ENCODE data around the gene PCSK7.
"Not testable (repeated sequence)": the region's sequence is repeated elsewhere in the genome, so short reads cannot be mapped to it uniquely, and the experiment has no call there.

PCSK7 gene

DNA sequence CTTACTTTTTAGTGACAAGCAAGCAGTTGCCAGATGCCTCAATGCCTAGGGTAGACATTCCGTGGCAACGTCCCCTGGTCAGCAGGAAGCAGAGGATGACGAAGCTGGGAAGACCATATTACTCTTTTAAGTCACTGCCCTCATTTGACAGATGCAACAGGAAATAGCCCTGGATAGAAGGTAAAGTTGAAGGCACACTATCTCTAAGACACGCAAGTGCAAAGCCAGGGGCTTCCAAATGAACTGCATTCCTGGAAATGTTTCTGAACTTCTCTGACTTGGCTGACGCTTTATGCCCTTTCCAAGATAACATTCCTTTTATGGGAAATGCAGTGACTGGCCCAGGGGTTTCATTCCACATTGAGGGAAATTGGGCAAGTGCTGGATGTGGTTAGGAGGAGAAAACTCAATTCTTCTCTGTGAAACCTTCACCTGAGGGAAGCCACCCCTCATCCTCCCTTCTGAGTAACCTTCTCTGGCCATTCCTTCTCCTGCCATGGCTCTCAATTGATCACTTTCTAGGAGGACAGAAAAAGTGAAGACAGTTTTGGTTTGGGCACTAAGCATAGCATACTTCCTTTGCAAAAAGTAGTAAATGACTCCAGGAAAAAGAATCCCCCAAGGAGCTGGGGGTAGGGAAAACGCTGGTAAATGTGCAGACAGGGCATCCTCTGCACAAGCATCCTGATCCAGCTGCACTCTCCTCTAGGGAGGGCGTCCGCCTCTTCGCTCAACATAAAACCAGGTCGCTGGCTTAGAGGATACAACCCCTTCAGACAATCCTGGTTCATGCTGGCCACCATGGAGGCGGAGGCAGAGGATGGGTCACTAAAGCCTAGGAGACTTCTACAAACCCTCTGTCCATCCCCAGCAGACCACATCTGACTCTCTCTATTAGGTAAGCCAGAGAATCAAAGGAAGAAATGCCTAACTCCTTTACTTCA lies 14.5 kb downstream of the PCSK7 start:
- no peak for DNase-seq (ENCODE audit: low read depth in 2 of 2)

DNA sequence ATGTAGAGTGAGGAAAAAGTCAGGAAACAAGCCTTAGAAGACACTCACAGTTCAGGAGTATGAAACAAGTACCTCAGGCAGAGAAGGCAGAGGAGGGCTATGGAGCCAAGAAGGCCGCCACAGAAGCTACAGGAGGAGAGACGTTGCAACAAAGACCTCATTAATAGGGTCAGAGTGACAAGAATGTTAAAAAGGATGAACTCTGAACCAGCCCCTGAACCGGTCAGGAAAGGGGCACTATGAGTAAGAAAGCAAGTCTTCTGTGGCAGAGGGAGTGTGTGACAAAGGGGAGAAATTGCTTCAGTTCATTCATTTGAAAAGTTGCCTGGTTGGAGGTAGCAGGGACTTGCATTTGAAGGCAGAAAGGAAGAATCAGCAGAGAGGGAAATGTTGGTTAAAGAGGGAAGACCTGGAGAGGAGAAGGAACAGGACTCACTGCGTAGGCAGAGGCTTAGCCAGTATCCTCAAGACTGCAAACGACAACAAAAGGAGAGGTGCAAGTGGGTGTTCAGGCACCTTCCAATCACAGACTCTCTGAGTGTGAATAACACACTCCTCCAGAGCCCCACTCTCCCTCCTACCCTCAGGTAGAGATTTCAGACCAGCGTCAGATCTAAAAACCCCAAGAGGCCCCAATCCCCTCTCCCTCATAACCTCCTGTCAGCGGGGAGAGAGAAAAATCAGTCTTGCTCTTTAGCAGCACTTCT lies 17.3 kb downstream of the PCSK7 start:
- no peak for DNase-seq (ENCODE audit: low read depth in 2 of 2)

DNA sequence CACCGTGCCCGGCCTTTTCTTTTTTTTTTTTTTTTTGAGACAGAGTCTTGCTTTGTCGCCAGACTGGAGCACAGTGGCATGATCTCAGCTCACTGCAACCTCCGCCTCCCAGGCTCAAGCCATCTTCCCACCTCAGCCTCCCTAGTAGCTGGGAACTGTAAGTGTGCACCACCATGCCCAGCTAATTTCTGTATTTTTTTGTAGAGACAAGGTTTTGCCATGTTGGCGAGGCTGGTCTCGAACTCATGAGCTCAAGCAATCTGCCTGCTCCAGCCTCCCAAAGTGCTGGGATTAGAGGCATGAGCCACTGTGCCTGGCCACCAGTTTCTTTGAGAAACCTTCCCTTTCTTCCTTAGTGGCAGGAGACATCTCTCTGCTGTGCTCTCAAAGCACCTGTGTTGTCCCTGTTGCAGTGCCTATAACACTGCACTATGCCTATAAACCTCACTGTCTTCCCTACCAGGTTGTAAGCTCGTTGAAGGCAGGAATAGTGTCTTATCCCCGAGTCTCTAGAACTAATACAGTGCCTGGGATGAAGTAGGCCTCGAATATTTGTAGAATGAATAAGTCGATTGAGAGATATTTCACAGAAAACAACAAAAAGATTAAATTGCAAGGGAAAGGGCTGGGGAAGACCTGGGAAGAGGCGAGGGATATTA lies 19.0 kb downstream of the PCSK7 start:
- no peak for DNase-seq (ENCODE audit: low read depth in 2 of 2)

DNA sequence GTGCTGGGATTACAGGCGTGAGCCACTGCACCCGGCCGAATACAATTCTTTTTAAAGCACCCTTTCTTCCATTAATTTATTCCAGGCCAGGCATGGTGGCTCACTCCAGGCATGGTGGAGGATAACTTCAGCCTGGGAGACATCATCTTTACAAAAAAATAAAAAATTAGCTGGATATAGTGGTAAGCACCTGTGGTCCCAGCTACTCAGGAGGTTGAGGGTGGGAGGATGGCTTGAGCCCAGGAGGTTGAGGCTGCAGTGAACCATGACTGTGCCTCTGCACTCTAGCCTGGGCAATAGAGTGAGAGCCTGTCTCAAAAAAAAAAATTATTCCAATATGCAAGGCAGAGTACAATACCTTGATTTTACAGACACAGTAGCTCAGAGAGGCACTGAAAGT lies 21.3 kb downstream of the PCSK7 start:
- DNase-seq (ENCODE audit: low read depth in 2 of 2), result no peak

DNA sequence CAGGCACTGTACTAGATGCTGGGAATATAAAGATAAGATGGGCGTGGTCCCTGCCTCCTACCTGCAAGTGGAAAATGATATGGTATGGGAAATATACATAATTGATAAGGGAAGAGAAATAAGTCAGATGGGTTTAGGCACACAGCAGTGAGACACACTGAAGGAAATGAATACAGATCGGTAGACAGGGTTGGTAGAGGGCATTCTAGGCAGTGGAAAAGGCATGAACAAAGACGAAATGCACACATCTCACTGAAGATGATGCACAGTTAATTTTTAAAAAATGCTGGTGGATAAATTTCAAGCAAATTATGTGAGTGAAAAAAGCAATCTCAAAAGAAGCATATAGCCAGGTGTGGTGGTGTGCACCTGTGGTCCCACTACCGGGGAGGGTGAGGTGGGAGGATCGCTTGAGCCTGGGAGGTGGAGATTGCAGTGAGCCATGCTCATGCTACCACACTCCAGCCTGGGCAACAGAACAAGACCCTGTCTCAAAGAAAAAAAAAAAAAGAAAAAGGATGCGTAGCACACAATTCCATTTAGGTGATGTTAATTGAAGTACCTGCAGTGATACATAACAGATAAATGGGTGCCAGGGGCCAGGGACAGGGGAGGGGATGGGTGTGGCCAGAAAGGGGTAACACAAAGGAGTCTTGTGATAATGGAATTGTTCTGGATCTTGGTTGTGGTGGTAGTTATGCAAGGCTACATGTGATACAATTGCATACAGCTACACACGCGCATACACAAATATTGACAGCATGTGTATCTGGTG lies 22.3 kb downstream of the PCSK7 start:
- not testable (repeated sequence) for DNase-seq (ENCODE audit: low read depth in 2 of 2)

DNA sequence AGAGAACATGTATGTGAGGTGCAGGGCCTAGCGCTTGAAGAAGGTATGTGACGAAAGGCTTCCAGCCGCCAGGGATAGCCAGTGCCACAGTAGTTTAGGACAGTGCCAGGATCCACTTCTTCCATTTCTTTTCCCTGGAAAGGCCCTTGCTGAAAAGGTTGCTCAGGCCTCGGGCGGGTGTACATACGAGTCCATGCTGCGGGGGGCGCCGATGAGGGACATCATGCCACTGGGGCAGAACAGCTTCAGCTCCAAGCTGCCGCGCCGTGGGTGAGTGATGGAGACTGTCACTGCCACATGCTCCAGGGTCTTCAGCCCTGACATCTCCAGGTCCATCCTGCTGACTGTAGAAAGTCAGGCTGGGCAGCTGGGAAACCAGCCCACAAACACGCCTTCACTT lies 23.2 kb downstream of the PCSK7 start:
- not testable (repeated sequence) for DNase-seq (ENCODE audit: low read depth in 2 of 2)

DNA sequence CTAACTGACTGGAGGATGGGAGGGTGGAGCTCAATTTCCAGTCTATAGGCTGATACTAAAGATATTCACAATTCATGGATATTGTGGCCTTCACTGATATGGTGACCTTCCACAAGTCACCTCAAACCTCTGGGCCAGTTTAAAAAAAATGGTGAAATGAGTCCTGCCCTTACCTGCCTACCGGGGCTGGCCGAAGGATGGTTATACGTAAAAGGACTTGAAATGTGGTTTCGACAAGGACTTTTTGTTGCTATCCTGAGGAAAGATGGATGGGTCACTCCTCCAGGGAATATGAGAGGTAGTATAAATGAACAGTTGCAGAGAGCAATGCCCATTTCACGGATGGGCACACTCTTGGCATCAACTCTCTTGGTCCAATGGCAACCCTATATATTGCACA lies 24.4 kb downstream of the PCSK7 start:
- not testable (repeated sequence) for DNase-seq (ENCODE audit: low read depth in 2 of 2)

DNA sequence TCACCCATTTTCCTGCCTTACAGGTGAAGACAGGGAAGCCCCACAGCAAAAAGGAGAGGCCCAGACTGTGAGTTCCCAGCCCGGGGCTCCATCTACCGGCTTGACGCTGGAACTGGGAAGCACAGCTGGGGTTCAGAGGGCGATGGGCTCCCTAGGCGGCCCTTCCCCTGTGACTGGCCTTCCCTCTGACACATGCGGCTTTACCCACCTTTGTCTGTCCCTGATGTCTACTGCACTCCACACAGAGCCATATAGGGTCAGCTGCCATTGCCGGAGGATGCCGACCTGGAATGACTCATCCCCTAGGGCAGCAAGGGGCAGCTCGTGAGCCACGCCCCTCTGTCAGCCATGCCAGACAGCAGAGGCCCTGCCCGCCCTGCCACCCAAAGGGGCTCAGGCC lies 25.0 kb downstream of the PCSK7 start:
- not testable (repeated sequence) for DNase-seq (ENCODE audit: low read depth in 2 of 2)

DNA sequence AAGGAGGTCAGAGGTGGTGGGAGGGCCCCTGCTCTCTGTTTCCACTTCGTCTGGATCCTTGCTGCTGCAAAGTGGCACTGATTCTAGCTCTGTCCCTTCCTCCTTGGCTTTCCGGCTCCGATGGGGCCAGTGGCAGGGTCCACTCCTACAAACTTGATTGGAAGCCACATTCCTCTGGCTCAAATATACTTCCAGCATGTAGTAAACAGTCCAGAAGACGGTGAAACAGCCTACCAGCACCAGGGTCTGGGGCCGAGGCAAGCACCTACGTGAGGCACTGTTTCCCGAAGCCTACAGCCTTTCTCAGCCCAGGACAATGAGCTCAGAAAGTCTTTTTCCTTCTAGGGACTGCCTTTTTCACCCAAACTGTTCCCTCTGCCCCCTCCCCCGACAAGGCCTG lies 25.8 kb downstream of the PCSK7 start:
- not testable (repeated sequence) for DNase-seq (ENCODE audit: low read depth in 2 of 2)

DNA sequence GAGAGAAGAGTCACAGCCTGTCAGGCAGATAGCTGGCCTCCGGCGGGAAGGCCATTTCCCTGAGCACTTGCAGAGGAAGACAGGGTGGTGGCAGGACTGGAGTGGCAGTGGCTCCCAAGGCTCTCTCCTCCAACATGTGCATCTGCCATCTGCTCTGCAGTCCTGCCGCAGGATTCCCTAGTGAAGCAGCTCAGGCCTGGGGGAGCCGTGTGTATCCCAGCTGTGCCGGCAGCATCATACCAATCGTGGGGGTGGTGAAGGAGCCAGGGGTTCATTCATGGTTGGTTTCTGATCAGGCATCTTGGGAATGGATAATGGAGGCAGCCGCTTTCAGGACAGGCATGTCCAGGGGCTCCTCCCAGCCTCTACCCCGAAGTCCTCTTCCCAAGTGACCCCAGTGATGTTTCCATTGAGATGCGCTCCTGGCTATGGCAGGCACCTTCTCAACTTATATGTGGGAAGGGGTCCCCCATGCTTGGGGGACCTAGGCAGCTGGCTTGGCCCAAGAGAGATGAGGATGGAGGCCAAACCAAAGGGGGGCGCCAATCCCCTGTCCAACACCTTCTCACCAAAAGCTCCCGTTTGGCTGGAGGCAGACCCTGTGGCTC lies 26.6 kb downstream of the PCSK7 start:
- no peak for DNase-seq (ENCODE audit: low read depth in 2 of 2)

DNA sequence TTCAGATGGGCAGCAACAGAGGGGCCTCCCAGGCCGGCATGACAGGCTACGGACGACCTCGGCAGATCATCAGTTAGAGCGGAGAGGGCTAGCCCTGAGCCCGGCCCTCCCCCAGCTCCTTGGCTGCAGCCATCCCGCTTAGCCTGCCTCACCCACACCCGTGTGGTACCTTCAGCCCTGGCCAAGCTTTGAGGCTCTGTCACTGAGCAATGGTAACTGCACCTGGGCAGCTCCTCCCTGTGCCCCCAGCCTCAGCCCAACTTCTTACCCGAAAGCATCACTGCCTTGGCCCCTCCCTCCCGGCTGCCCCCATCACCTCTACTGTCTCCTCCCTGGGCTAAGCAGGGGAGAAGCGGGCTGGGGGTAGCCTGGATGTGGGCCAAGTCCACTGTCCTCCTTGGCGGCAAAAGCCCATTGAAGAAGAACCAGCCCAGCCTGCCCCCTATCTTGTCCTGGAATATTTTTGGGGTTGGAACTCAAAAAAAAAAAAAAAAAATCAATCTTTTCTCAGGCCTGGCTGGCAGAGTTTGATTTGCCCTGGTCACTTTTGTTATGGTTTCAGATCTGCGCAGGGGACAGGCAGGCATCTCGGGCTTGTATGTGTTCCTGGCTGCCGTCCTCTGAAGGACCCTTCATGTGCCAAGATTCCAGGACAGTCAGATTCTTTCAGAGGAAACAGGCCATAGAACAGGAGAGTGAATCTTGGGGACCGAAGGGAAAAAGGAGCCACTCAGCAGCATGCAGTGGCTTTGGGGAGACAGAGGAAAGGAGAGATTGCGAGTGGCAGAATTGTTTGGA lies 27.4 kb downstream of the PCSK7 start:
- DNase-seq (ENCODE audit: low read depth in 2 of 2), result no peak

DNA sequence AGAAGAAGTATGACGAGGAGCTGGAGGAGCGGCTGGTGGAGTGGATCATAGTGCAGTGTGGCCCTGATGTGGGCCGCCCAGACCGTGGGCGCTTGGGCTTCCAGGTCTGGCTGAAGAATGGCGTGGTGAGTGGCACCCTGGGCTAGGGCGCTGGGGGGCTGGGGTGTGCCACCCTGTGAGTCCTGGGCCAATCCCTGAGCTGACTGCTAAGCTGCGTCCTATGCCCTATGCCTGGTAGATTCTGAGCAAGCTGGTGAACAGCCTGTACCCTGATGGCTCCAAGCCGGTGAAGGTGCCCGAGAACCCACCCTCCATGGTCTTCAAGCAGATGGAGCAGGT lies 28.8 kb downstream of the PCSK7 start:
- no peak for DNase-seq (ENCODE audit: low read depth in 2 of 2)

DNA sequence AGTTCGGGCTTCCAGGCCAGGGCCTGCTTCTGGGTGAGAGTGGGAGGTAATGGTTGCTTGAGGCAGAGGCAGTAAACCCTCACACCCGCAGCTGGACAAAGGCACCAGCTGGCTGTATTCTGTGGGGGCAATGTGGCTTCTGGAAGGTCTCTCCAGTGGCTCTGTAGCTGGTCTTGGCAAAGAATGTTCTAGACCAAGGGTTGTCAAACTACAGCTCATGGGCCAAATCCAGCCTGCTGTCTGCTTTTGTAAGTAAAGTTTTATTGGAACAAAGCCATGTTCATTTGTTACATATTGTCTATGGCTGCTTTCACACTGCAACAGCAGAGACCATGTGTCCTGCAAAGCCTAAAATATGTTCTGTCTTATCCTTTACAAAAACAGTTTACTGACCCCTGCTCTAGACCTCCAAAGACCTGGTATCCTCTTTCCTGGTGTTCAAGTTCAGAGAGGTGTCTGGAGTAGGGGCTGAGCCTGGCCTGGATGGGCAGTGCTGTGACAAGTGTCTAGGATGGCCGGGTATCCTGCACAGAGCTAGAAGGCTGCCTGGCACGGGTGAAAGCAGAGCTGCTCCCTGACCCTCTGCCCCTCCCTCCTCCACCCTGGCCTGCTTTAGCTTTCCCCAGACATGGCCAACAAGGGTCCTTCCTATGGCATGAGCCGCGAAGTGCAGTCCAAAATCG lies 29.3 kb downstream of the PCSK7 start:
- DNase-seq (ENCODE audit: low read depth in 2 of 2), result no peak

DNA sequence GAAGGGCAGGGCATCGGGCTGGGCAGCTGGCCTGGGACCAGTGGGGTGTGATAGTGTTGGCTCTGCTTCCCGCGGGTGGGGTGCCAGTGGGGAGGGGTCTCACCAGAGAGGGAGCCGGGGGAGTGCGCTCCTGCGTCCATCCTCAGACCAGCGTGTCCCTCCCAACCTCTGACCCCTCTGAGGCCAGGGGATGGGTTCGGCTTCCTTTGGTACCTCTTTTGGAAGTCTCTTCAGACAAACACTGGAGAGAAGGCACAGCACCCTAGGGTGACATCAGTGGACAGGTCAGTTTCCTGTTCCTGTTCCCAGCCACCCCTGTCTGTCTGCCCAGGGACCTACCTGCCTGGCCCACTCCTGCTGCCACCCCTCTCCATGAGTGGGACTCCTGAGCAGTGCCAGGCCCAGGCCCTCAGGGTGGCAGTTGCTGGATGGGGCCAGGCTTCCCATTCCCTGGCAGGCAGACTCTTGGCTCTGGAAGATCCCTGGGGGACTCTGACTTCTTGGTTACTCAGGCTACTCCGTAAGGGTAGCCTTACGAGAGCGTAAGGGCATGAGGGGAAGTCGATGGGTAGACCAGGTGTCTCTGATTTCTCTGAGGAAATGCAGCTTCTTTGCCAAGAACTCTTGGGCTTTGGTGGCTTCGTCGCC lies 30.1 kb downstream of the PCSK7 start:
- DNase-seq (ENCODE audit: low read depth in 2 of 2), result no peak

DNA sequence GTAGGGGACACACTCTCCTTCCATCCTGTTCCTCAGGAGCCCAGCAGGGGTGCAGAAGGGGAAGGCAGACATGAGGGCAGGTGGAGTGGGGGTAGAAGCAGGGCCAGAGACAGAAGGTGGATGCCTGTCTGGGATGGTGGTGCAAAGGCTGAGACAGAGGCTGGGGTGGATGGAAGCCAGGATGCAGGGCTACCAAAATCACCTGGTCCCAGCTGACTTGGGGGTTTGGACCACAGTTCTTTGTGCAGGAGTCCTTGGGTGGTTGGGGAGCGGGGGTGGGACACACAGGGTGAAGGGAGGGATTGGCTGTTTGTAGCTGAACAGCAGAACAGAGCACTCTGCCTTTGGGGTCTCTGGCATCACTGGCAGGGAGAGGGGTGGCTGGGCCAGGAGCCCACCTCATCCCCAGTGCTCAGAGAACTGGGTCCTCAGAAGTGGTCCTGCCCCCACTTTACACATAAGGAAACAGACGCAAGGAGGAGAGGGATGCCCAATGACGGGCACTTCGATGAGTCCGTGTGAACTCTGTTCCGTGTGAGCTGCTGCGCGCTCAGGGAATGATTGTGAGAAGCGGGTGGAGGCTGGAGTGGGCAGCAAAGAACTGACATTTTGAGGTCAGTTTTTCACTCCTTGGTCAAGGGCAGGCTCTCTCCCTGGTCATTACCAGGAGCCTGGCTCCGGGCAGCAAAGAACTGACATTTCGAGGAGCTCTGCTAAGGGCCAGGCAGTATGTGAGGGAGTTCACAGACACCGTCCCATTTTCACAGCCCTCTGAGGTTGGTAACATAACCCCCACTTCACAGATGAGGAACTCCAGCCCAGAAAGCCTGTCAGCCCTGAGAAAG lies 30.8 kb downstream of the PCSK7 start:
- DNase-seq (ENCODE audit: low read depth in 2 of 2), result no peak

DNA sequence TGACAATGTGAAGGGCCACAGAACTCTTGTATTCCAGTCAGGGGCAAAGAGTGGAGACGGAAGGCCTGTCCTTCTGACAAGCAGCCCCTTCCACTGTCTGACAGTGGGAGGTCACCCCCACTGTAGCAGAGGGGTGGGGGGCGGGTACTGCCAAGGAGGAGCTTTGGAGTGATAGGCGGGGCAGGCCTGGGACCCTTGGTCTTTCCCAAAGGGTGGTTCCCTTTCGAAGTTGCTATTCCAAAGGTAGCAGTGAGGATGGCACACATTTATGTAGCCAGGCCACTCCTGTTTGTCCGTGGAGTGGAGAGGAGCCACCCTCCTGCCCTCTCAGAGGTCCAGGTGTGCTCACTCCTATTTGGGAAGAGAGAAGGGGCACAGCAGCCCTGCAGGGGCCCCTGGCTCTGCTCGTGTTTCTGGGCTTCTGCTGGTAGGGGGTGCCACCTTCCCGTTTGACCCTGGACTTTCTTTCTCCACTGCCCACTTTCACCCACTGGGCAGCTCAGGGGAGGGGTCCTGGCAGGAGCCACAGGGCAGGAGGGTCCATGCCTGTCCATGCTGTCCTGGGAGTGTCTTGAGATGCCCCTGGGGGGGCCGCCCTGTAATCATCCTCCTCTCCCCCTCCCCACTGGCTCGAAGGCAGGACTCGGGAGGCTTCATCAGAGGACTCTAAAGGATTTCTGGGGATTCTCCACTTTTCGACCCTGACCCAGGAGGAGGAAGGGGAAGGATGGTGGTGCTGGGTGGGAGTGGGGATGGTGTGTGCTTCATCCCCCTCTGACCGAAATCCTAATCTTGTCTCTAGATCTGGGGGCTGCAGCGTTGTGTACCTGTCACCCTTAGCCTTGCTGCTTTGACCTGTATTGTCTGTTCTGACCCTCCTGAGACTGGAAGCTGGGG lies 31.7 kb downstream of the PCSK7 start:
- DNase-seq (ENCODE audit: low read depth in 2 of 2), result no peak

Data from stimulated activated CD8-positive, alpha-beta memory T cell treated with anti-CD3 and anti-CD28 coated beads, Interleukin-2, amount 100 ng/mL, for 1 hour (primary cell).